SU-DHL-6 (cell line): Measurements from ENCODE around the gene LRRC72.

ENCODE experiments used
- CTCF ChIP-seq: fragments of 200-600 bp; sonication (generic); IDR thresholded peaks from one replicate; pipeline ENCODE4 v1.5.1; 2017; ENCODE audit warnings: antibody characterized with exemption, mild to moderate bottlenecking, low read length, moderate library complexity; ENCODE audit not compliant: insufficient read depth, poor library complexity, severe bottlenecking
- EZH2phosphoT487 ChIP-seq: fragments of 200-600 bp; sonication (generic), shearing (Covaris generic); conservative IDR thresholded peaks from 2 replicates; pipeline ENCODE4 v1.6.1; 2018; ENCODE audit warnings: mild to moderate bottlenecking, antibody characterized with exemption, low read length, moderate library complexity, mixed read lengths

- TF ChIP-seq CTCF: no peak
- TF ChIP-seq EZH2phosphoT487: no peak
Measured at GRCh38 chr7:16535500-16535899, 8.9 kb downstream of the LRRC72 start.
